OCI-LY1 (cell line): ENCODE results near the gene XIRP1.

ENCODE experiments used
- H2AFZ ChIP-seq: fragments of 200-600 bp; sonication (generic), shearing (Covaris generic); 2 replicates; pipeline ENCODE4 v1.6.0; 2014; ENCODE audit warnings: antibody characterized with exemption, mild to moderate bottlenecking, low read length
- H3F3A ChIP-seq: fragments of 200-600 bp; sonication (generic), shearing (Covaris generic); 2 replicates; pipeline ENCODE4 v1.6.0; 2014; ENCODE audit warnings: mild to moderate bottlenecking, antibody characterized with exemption, low read length, moderate library complexity; ENCODE audit not compliant: insufficient read depth
- H3K27ac ChIP-seq: fragments of 200-600 bp; sonication (generic); 2 replicates; pipeline ENCODE4 v1.5.1; 2014; ENCODE audit warnings: low read length, mixed run types, mild to moderate bottlenecking, low read depth; ENCODE audit not compliant: poor library complexity, severe bottlenecking
- H3K27me3 ChIP-seq: fragments of 200-600 bp; sonication (generic); 2 replicates; pipeline ENCODE4 v1.6.0; 2014; ENCODE audit warnings: antibody characterized with exemption, mild to moderate bottlenecking, low read length, moderate library complexity; ENCODE audit not compliant: insufficient read depth
- H3K36me3 ChIP-seq: fragments of 200-600 bp; sonication (generic); 2 replicates; pipeline ENCODE4 v1.6.1; 2014; ENCODE audit warnings: mild to moderate bottlenecking, antibody characterized with exemption, low read length, moderate library complexity, mixed read lengths; ENCODE audit not compliant: insufficient read depth
- H3K4me1 ChIP-seq: fragments of 200-600 bp; sonication (generic); 2 replicates; pipeline ENCODE4 v1.5.1; 2014; ENCODE audit warnings: mild to moderate bottlenecking, low read length, moderate library complexity; ENCODE audit not compliant: insufficient read depth, severe bottlenecking
- H3K4me2 ChIP-seq: fragments of 200-600 bp; sonication (generic), shearing (Covaris generic); 2 replicates; pipeline ENCODE4 v1.6.1; 2014; ENCODE audit warnings: low read length
- H3K4me3 ChIP-seq: fragments of 200-600 bp; sonication (generic); 2 replicates; pipeline ENCODE4 v1.5.1; 2014; ENCODE audit warnings: low read length, low read depth, mild to moderate bottlenecking, mixed read lengths; ENCODE audit not compliant: poor library complexity, severe bottlenecking
- H3K79me2 ChIP-seq: fragments of 200-600 bp; shearing (Covaris generic); 2 replicates; pipeline ENCODE4 v1.6.1; 2016; ENCODE audit warnings: mixed run types, low read length, mixed read lengths; ENCODE audit not compliant: insufficient read depth
- H3K9ac ChIP-seq: fragments of 200-600 bp; sonication (generic), shearing (Covaris generic); 2 replicates; pipeline ENCODE4 v1.6.1; 2014; ENCODE audit warnings: mild to moderate bottlenecking, low read length, mixed read lengths
- H3K9me2 ChIP-seq: fragments of 200-600 bp; sonication (generic), shearing (Covaris generic); 2 replicates; pipeline ENCODE4 v1.6.1; 2014; ENCODE audit warnings: low read depth, mild to moderate bottlenecking, low read length, mixed read lengths
- H3K9me3 ChIP-seq: fragments of 200-600 bp; shearing (Covaris generic); 2 replicates; pipeline ENCODE4 v1.6.1; 2014; ENCODE audit warnings: low read length, mixed read lengths
- H4K20me1 ChIP-seq: fragments of 200-600 bp; sonication (generic), shearing (Covaris generic); 2 replicates; pipeline ENCODE4 v1.6.0; 2016; ENCODE audit warnings: mild to moderate bottlenecking, low read length; ENCODE audit not compliant: insufficient read depth
- EZH2 ChIP-seq: fragments of 200-600 bp; sonication (generic), shearing (Covaris generic); IDR thresholded peaks from 2 replicates; pipeline ENCODE4 v1.8.0; 2017; ENCODE audit warnings: borderline replicate concordance, mixed run types, mild to moderate bottlenecking, antibody characterized with exemption, low read length, moderate library complexity, mixed read lengths
- TF ChIP-seq, protein P1 (sequence below): fragments of 200-600 bp; sonication (generic), shearing (Covaris generic); IDR thresholded peaks from 2 replicates; pipeline ENCODE4 v1.5.1; 2017; ENCODE audit warnings: mild to moderate bottlenecking, antibody characterized with exemption, low read length, moderate library complexity, mixed read lengths

Gene XIRP1

DNA sequence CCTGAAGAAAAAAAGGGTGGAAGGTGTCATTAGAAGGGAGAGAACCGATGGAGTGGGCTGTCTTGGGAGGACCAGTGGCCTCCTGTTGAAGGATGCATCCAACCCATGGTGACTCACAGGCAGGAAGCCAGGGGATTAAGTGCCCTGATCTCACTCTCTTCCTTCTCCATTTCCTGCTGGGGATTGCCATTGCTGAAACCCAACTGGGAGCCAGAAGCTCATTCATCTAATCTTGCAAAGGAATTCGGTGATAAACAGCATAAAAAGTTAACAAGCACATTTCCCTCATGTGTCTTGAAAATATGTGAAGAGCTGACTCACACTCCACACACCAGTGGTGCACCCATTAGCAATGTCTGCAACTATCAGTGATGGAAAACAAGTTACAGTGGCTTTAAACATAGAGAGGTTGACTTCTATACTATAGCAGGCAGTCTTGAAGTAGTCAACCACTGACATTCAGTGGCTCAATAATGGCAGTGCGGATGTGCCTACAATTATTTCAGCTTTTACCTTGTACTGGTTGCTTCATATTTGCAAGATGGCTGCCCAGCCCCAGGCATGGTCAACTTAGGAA, 26.2 kb downstream of the XIRP1 start:
- Histone ChIP-seq H3K36me3 (no peaks in the 10 kb centered on the region), H3K9ac (no peak overlapping the region), H3K9me2 (no peaks in the 10 kb centered on the region), H3F3A (no peaks in the 10 kb centered on the region), H3K79me2 (no peaks in the 10 kb centered on the region), H4K20me1 (no peaks in the 10 kb centered on the region), H3K4me1 (no peaks in the 10 kb centered on the region), H3K27me3 (no peaks in the 10 kb centered on the region), H2AFZ (no peak overlapping the region), H3K4me2 (no peak overlapping the region), H3K9me3 (no peaks in the 10 kb centered on the region), H3K27ac (no peak overlapping the region), H3K4me3 (no peak overlapping the region)
- TF ChIP-seq, protein P1, sequence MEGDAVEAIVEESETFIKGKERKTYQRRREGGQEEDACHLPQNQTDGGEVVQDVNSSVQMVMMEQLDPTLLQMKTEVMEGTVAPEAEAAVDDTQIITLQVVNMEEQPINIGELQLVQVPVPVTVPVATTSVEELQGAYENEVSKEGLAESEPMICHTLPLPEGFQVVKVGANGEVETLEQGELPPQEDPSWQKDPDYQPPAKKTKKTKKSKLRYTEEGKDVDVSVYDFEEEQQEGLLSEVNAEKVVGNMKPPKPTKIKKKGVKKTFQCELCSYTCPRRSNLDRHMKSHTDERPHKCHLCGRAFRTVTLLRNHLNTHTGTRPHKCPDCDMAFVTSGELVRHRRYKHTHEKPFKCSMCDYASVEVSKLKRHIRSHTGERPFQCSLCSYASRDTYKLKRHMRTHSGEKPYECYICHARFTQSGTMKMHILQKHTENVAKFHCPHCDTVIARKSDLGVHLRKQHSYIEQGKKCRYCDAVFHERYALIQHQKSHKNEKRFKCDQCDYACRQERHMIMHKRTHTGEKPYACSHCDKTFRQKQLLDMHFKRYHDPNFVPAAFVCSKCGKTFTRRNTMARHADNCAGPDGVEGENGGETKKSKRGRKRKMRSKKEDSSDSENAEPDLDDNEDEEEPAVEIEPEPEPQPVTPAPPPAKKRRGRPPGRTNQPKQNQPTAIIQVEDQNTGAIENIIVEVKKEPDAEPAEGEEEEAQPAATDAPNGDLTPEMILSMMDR: 0 out of 2 replicates have a peak, but pooled peaks have one; percentile 7
- no peak for TF ChIP-seq EZH2

- H3K9me2 ChIP-seq: no peaks in the 10 kb centered on the region
- no peaks in the 10 kb centered on the region for H4K20me1 ChIP-seq
- no peaks in the 10 kb centered on the region for H3K36me3 ChIP-seq
- no peaks in the 10 kb centered on the region for H3K9me3 ChIP-seq
- H2AFZ ChIP-seq: no peak overlapping the region
- H3K9ac ChIP-seq: no peak overlapping the region
- H3K79me2 ChIP-seq: no peaks in the 10 kb centered on the region
- H3K27ac ChIP-seq: no peak overlapping the region
- no peak overlapping the region for H3K4me2 ChIP-seq
- TF ChIP-seq, protein P1: no peak
- TF ChIP-seq EZH2: no peak
- no peaks in the 10 kb centered on the region for H3F3A ChIP-seq
- H3K4me1 ChIP-seq: no peaks in the 10 kb centered on the region
- H3K27me3 ChIP-seq: no peaks in the 10 kb centered on the region
- no peak overlapping the region for H3K4me3 ChIP-seq
These were observed 26.9 kb downstream of the XIRP1 start for GRCh38 chr3:39165518-39165917.

GRCh38 chr3:39164414-39164813, 28.0 kb downstream of the XIRP1 start:
- Histone ChIP-seq H2AFZ (no peak overlapping the region), H3K4me2 (no peak overlapping the region), H3K4me3 (no peak overlapping the region), H3K9me2 (no peaks in the 10 kb centered on the region), H3F3A (no peaks in the 10 kb centered on the region), H3K79me2 (no peaks in the 10 kb centered on the region), H3K9me3 (no peaks in the 10 kb centered on the region), H3K9ac (no peak overlapping the region), H3K4me1 (no peaks in the 10 kb centered on the region), H3K27me3 (no peaks in the 10 kb centered on the region), H4K20me1 (no peaks in the 10 kb centered on the region), H3K36me3 (no peaks in the 10 kb centered on the region), H3K27ac (no peak overlapping the region)
- no peak for TF ChIP-seq EZH2
- TF ChIP-seq, protein P1: no peak
